DOHH2 (cell line): ENCODE data around the gene CACNA2D1.

Source experiments
- H3F3A ChIP-seq: fragments of 200-600 bp; sonication (generic), shearing (Covaris generic); 2 replicates; pipeline ENCODE4 v1.6.0; 2016; ENCODE audit warnings: antibody characterized with exemption, mild to moderate bottlenecking; ENCODE audit not compliant: control insufficient read depth, insufficient read depth
- H3K27ac ChIP-seq: fragments of 200-600 bp; sonication (generic); 2 replicates; pipeline ENCODE4 v1.5.1; 2014; ENCODE audit warnings: low read depth, mild to moderate bottlenecking, low read length, moderate library complexity
- H3K27me3 ChIP-seq: fragments of 200-600 bp; sonication (generic); 2 replicates; pipeline ENCODE4 v1.6.1; 2014; ENCODE audit warnings: mild to moderate bottlenecking, low read length, mixed read lengths; ENCODE audit not compliant: control insufficient read depth
- H3K36me3 ChIP-seq: fragments of 200-600 bp; sonication (generic); 2 replicates; pipeline ENCODE4 v1.6.1; 2014; ENCODE audit warnings: mild to moderate bottlenecking, low read length, moderate library complexity, mixed read lengths; ENCODE audit not compliant: control insufficient read depth
- H3K4me1 ChIP-seq: fragments of 200-600 bp; sonication (generic); 2 replicates; pipeline ENCODE4 v1.6.1; 2014; ENCODE audit warnings: mild to moderate bottlenecking, low read length, mixed read lengths; ENCODE audit not compliant: control insufficient read depth
- H3K4me2 ChIP-seq: fragments of 200-600 bp; sonication (generic); 2 replicates; pipeline ENCODE4 v1.6.0; 2014; ENCODE audit warnings: mild to moderate bottlenecking, low read length, moderate library complexity
- H3K4me3 ChIP-seq: fragments of 200-600 bp; sonication (generic); 2 replicates; pipeline ENCODE4 v1.5.1; 2014; ENCODE audit warnings: mild to moderate bottlenecking, low read length, mixed read lengths
- H3K79me2 ChIP-seq: fragments of 200-600 bp; sonication (generic); 2 replicates; pipeline ENCODE4 v1.6.1; 2014; ENCODE audit warnings: mild to moderate bottlenecking, low read length, mixed read lengths; ENCODE audit not compliant: control insufficient read depth
- H3K9me2 ChIP-seq: fragments of 200-600 bp; sonication (generic); replicated peaks from 2 replicates; pipeline ENCODE4 v1.6.1; 2014; ENCODE audit warnings: mild to moderate bottlenecking, low read length, mixed read lengths; ENCODE audit not compliant: control insufficient read depth
- H3K9me3 ChIP-seq: fragments of 200-600 bp; sonication (generic); 2 replicates; pipeline ENCODE4 v1.6.1; 2014; ENCODE audit warnings: antibody characterized with exemption, low read length, mixed read lengths; ENCODE audit not compliant: control insufficient read depth, insufficient read depth
- H4K20me1 ChIP-seq: fragments of 200-600 bp; sonication (generic); 2 replicates; pipeline ENCODE4 v1.6.0; 2014; ENCODE audit warnings: low read depth, mild to moderate bottlenecking, antibody characterized with exemption, low read length, moderate library complexity; ENCODE audit not compliant: control insufficient read depth, insufficient read depth
- EZH2phosphoT487 ChIP-seq: fragments of 200-600 bp; sonication (generic); IDR thresholded peaks from 2 replicates; pipeline ENCODE4 v1.6.1; 2017; ENCODE audit warnings: borderline replicate concordance, mild to moderate bottlenecking, antibody characterized with exemption, low read length, moderate library complexity, mixed read lengths
- TF ChIP-seq, protein P1 (sequence below): fragments of 200-600 bp; sonication (generic); IDR thresholded peaks from one replicate; pipeline ENCODE4 v1.5.1; 2014; ENCODE audit warnings: antibody characterized with exemption, mild to moderate bottlenecking, low read depth, low read length; ENCODE audit not compliant: poor library complexity, severe bottlenecking

The CACNA2D1 gene

GRCh38 chr7:82109288-82109687, 334.3 kb downstream of the CACNA2D1 start:
- Histone ChIP-seq H3K27ac (no peak overlapping the region), H4K20me1 (no peaks in the 10 kb centered on the region), H3K4me3 (no peak overlapping the region), H3K27me3 (no peaks in the 10 kb centered on the region), H3K9me2 (no peaks in the 10 kb centered on the region), H3F3A (no peaks in the 10 kb centered on the region), H3K36me3 (no peaks in the 10 kb centered on the region), H3K9me3 (no peaks in the 10 kb centered on the region), H3K4me2 (no peak overlapping the region), H3K79me2 (no peaks in the 10 kb centered on the region), H3K4me1 (no peaks in the 10 kb centered on the region)
- no peak for TF ChIP-seq EZH2phosphoT487
- TF ChIP-seq, protein P1, sequence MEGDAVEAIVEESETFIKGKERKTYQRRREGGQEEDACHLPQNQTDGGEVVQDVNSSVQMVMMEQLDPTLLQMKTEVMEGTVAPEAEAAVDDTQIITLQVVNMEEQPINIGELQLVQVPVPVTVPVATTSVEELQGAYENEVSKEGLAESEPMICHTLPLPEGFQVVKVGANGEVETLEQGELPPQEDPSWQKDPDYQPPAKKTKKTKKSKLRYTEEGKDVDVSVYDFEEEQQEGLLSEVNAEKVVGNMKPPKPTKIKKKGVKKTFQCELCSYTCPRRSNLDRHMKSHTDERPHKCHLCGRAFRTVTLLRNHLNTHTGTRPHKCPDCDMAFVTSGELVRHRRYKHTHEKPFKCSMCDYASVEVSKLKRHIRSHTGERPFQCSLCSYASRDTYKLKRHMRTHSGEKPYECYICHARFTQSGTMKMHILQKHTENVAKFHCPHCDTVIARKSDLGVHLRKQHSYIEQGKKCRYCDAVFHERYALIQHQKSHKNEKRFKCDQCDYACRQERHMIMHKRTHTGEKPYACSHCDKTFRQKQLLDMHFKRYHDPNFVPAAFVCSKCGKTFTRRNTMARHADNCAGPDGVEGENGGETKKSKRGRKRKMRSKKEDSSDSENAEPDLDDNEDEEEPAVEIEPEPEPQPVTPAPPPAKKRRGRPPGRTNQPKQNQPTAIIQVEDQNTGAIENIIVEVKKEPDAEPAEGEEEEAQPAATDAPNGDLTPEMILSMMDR = no peak

- Histone ChIP-seq H3K9me2 (no peaks in the 10 kb centered on the region), H3K4me2 (no peak overlapping the region), H3K4me1 (no peaks in the 10 kb centered on the region), H3F3A (no peaks in the 10 kb centered on the region), H3K4me3 (no peak overlapping the region), H3K9me3 (no peaks in the 10 kb centered on the region), H3K27me3 (no peaks in the 10 kb centered on the region), H3K79me2 (no peaks in the 10 kb centered on the region), H3K27ac (no peak overlapping the region), H4K20me1 (no peaks in the 10 kb centered on the region), H3K36me3 (no peaks in the 10 kb centered on the region)
- TF ChIP-seq EZH2phosphoT487 = no peak
- TF ChIP-seq, protein P1 = no peak
Observed at GRCh38 chr7:82106201-82106600, 337.4 kb downstream of the CACNA2D1 start.

GRCh38 chr7:82105463-82105862, 338.1 kb downstream of the CACNA2D1 start:
- H3K27ac ChIP-seq = no peak overlapping the region
- TF ChIP-seq, protein P1 = no peak
- TF ChIP-seq EZH2phosphoT487 = no peak

DNA sequence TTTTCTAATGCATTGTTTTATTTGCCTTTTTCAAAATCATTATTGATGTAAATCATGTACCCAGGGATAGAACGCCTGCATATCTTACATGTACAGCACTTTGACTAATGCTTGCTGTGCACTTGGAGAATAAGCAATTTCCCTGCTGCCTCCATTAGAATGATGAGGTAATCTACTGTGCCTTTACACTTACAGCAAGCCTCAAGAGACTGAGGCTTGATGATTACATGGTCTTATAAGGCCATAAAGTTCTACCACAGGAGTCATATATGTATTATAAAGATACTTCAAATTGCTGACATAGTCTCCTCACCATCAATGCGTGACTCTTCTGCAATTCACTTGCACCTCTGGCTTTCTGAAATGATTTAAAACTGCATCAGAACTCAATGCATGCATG, 345.2 kb downstream of the CACNA2D1 start:
- no peaks in the 10 kb centered on the region for H3F3A ChIP-seq
- no peaks in the 10 kb centered on the region for H3K9me3 ChIP-seq
- no peaks in the 10 kb centered on the region for H3K79me2 ChIP-seq
- H4K20me1 ChIP-seq = no peaks in the 10 kb centered on the region
- no peaks in the 10 kb centered on the region for H3K4me1 ChIP-seq
- H3K36me3 ChIP-seq = no peaks in the 10 kb centered on the region
- no peaks in the 10 kb centered on the region for H3K9me2 ChIP-seq
- no peaks in the 10 kb centered on the region for H3K27me3 ChIP-seq
- H3K4me3 ChIP-seq = no peak overlapping the region
- TF ChIP-seq, protein P1 = no peak
- no peak for TF ChIP-seq EZH2phosphoT487
- no peak overlapping the region for H3K4me2 ChIP-seq
- H3K27ac ChIP-seq = no peak overlapping the region

More at GRCh38 chr7:82105463-82105862, 338.1 kb downstream of the CACNA2D1 start:
- no peak overlapping the region for H3K4me3 ChIP-seq
- no peaks in the 10 kb centered on the region for H3K79me2 ChIP-seq
- no peaks in the 10 kb centered on the region for H3K9me2 ChIP-seq
- H3K4me2 ChIP-seq = no peak overlapping the region
- H3K36me3 ChIP-seq = no peaks in the 10 kb centered on the region
- no peaks in the 10 kb centered on the region for H4K20me1 ChIP-seq
- no peaks in the 10 kb centered on the region for H3K9me3 ChIP-seq
- H3F3A ChIP-seq = no peaks in the 10 kb centered on the region
- H3K27me3 ChIP-seq = no peaks in the 10 kb centered on the region
- no peaks in the 10 kb centered on the region for H3K4me1 ChIP-seq
